Testis (tissue), 3 donors: ENCODE results near the gene ATP2B2. TPM values are rescaled to one million over a fixed set of nuclear protein-coding genes. Genes with fewer than 3 reads are reported as not detected.

Source experiments
- DNase-seq: peaks from one replicate; pipeline ENCODE4 v3.0.0-alpha.2; 2019
- H3K27ac ChIP-seq, 2 donors: fragments of 200-600 bp; sonication (generic); one replicate each; pipeline ENCODE4 v1.5.1; 2019
- H3K27me3 ChIP-seq: fragments of 200-600 bp; sonication (generic); one replicate; pipeline ENCODE4 v1.5.1; 2019
- H3K36me3 ChIP-seq: fragments of 200-600 bp; sonication (generic); one replicate; pipeline ENCODE4 v1.5.1; 2017; ENCODE audit warnings: low read depth; ENCODE audit errors: missing control alignments
- H3K4me1 ChIP-seq: fragments of 200-600 bp; sonication (generic); one replicate; pipeline ENCODE4 v1.5.1; 2019
- H3K4me3 ChIP-seq, 2 donors: fragments of 200-600 bp; sonication (generic); one replicate each; pipeline ENCODE4 v1.5.1; 2017 to 2019
- H3K9me3 ChIP-seq: fragments of 200-600 bp; sonication (generic); one replicate; pipeline ENCODE4 v1.5.1; 2017
- CTCF ChIP-seq, 3 experiments: fragments of 450-650 bp in 2 of 3; fragments of 200-600 bp in 1 of 3; sonication (generic) in 1 of 3; IDR thresholded peaks; one replicate each; pipeline ENCODE4 v1.5.1; 2016 to 2019; ENCODE audit warnings: antibody characterized with exemption in 3 of 3, mild to moderate bottlenecking in 2 of 3, moderate library complexity in 1 of 3
- POLR2A ChIP-seq: fragments of 450-650 bp; IDR thresholded peaks from one replicate; pipeline ENCODE4 v1.6.1; 2017; ENCODE audit warnings: antibody characterized with exemption, mild to moderate bottlenecking, moderate library complexity
- WGBS, 2 donors: methylation state at CpG; one replicate each; pipeline ENCODE4 v1.1.5; 2018; 5-methylcytosine and 5-hydroxymethylcytosine counted together
- intact Hi-C: fragments of 100-400 bp; cut with DNase I; formaldehyde crosslinking; loops from one replicate; pipeline ENCODE4 v1.15.1; 2023; ENCODE audit warnings: low total_unique reads
- polyA plus RNA-seq: library from polyadenylated mRNA; stranded (reverse); fragments of 350-450 nt; fragmentation: Illumina TruSeq; extraction: RNeasy Lipid Tissue Mini Kit (QIAGEN cat#74804); gene quantifications from one replicate; pipeline ENCODE4 v1.2.3, GENCODE V29; 2014; ENCODE audit warnings: low read depth, low replicate concordance; ENCODE audit not compliant: insufficient read depth
- total RNA-seq, 2 donors: library from RNA; depleted of rRNA; stranded (reverse); fragments of >200 nt; gene quantifications; one replicate each; pipeline ENCODE4 v1.2.3, GENCODE V29; 2016

ATP2B2 gene
- total and polyA plus RNA-seq, 3 donors from 2014 or later: 1.1 to 2.9 (median 1.8) TPM

GRCh38 chr3:10493202-10493589, 12.2 kb downstream of the ATP2B2 start:
- 83 to 86% methylated on average over 4 of the region's 4 CpGs for WGBS, 2 donors
- Histone ChIP-seq H3K4me1 (no peaks in the 10 kb centered on the region), H3K4me3 (no peak overlapping the region), H3K27me3 (no peaks in the 10 kb centered on the region), H3K36me3 (no peaks in the 10 kb centered on the region), H3K9me3 (no peaks in the 10 kb centered on the region), H3K27ac (no peak overlapping the region)
- intact Hi-C loops: no loop called here
- no peak for DNase-seq
- TF ChIP-seq POLR2A: no peak
- TF ChIP-seq CTCF (IDR thresholded peaks at IDR 0.05): no peak

DNA sequence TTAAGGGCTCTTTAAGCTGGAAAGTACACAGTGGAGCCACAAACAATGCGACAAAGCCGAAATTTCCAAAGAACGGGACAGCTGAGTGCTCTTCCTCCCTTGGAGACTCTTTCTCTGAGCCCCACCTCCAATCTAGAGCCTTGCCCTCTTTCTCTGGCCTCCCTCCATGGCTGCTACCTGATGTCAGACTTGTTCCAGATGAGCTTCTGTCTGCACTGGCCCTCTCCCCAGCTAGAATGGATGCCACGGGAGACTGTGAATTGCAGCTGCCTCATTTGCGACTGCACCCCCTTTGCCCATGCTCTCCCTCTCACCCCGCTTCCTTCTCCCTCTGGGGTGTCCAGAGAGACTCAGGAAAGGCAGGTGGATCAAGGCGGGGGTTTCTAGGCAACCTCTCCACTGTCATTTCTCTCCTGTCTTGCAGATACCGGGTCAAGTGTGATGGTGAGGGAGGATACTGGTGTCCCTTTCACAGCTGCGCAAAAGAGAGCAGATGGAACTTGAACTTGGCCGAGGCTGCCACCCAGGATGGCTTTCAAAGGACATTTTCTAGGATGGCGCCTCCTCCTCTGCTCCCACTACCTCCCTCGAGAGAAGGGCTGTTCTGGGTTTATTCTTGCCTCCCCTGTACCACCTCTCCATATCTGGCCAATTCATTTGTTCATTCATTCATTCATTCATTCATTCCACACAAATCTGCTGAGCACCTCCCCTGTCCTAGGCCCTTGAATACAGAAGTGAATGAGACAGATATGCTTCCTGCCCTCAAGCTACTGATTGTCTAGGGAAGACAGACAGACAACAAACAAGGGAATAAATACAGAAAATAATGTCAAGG, 12.8 kb downstream of the ATP2B2 start:
- H3K27me3 ChIP-seq: no peaks in the 10 kb centered on the region
- no peaks in the 10 kb centered on the region for H3K9me3 ChIP-seq
- no peak for DNase-seq
- no peak overlapping the region for H3K27ac ChIP-seq
- H3K4me1 ChIP-seq: no peaks in the 10 kb centered on the region
- TF ChIP-seq CTCF (IDR thresholded peaks at IDR 0.05) (no peak), POLR2A (no peak)
- H3K4me3 ChIP-seq: no peak overlapping the region
- H3K36me3 ChIP-seq: no peaks in the 10 kb centered on the region
- 82 to 87% methylated on average over 12 of the region's 12 CpGs for WGBS, 2 donors
- intact Hi-C loops: no loop called here

DNA sequence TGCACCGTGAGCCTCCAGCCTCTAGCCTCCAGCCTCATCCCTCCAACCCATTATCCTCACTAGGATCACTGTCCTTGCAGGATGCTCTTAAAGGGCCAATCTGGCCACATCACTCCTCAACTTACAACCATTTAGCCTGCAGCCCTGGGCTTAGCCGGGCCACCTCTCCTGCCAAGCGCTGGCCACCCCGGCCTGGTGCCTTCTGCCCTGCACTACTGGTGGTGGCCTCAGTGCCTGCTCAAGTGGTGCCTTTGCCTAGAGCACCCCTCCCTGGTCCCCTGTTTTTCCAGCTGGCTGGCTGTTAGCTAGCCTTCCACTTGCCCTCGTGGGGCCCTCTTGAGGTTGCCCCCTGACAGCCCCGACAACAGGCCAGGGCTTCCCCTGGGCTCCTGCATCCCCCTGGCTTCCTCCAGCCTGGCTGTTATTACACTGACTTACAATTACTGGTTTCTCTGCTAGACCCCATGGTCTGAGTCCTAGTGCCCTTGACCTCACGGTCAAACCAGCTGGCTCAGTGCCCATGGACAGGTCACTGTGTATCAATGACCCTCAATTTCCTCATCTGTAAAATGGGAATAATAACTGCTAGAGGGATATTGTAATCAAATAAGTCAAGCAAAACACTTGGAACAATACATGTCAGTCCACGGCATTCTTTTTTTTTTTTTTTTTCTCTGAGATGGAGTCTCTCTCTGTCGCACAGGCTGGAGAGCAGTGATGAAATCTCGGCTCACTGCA, 15.5 kb downstream of the ATP2B2 start:
- Histone ChIP-seq H3K4me1 (no peaks in the 10 kb centered on the region), H3K36me3 (no peaks in the 10 kb centered on the region), H3K27ac (no peak overlapping the region), H3K27me3 (no peaks in the 10 kb centered on the region), H3K4me3 (no peak overlapping the region), H3K9me3 (no peaks in the 10 kb centered on the region)
- WGBS, 2 donors: 78 to 90% methylated on average over 7 to 10 of the region's 10 CpGs
- no peak for TF ChIP-seq CTCF (IDR thresholded peaks at IDR 0.05)
- TF ChIP-seq POLR2A: no peak
- intact Hi-C loops: no loop called here
- DNase-seq: no peak

GRCh38 chr3:10487988-10488633, 17.3 kb downstream of the ATP2B2 start:
- intact Hi-C loops: no loop called here

More at GRCh38 chr3:10487988-10488633, 17.3 kb downstream of the ATP2B2 start:
- no peak overlapping the region for H3K27ac ChIP-seq
- H3K4me3 ChIP-seq: no peak overlapping the region
- no peak for DNase-seq
- no peaks in the 10 kb centered on the region for H3K9me3 ChIP-seq
- no peaks in the 10 kb centered on the region for H3K27me3 ChIP-seq
- H3K4me1 ChIP-seq: no peaks in the 10 kb centered on the region
- WGBS, 2 donors: 85 to 88% methylated on average over 3 of the region's 4 CpGs
- no peak for TF ChIP-seq CTCF (IDR thresholded peaks at IDR 0.05)
- TF ChIP-seq POLR2A: no peak
- H3K36me3 ChIP-seq: no peaks in the 10 kb centered on the region
